GM10248 (cell line): ENCODE measurements around the gene ZFAND3.
"Not testable (repeated sequence)": the region's sequence is repeated elsewhere in the genome, so short reads cannot be mapped to it uniquely, and the experiment has no call there.

Experiments
- CTCF ChIA-PET: fragments of 300-600 bp; sonication (Branson Sonifier 250); formaldehyde crosslinking; extraction: SDS; loops from one replicate; lab custom pipeline; 2021; ENCODE audit warnings: antibody characterized with exemption; lab: Yijun Ruan, JAX
- POLR2A ChIA-PET: fragments of 350-650 bp; sonication (Branson Sonifier 250); formaldehyde crosslinking; extraction: SDS; loops from one replicate; lab custom pipeline; 2020; ENCODE audit warnings: antibody characterized with exemption; lab: Yijun Ruan, JAX
- DNase-seq: peaks from one replicate; pipeline ENCODE4 v3.0.0; 2012; ENCODE audit errors: extremely low spot score
- TF ChIP-seq, protein P1 (sequence below): IDR thresholded peaks from 2 replicates; pipeline ENCODE4 v1.5.1; 2012; ENCODE audit warnings: mild to moderate bottlenecking, low read depth; ENCODE audit errors: extremely low read depth, missing control alignments, control extremely low read depth

ZFAND3 gene

DNA sequence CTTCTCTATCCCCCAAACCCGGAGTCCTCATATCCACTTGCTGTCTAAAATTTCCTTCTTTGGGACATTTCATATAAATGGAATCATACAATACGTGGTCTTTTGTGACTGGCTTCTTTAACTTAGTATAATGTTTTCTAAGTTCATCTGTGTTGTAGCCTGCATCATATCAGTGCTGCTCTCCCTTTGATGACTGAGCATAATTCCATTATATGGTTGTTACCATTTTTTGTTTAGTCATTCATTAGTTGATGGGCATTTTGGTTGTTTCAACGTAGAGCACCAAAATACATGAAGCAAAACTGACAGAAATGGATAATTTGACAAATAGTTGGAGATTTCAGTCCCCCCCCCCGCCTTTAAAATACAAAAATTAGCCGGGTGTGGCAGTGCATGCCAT, 71.5 kb downstream of the ZFAND3 start:
- POLR2A ChIA-PET, result no interaction called here
- CTCF ChIA-PET, result interaction anchor here (0.7 kb wide), 1 partner anchor 9 kb away, joined by 3 read pairs; no protein-coding TSS in a partner anchor
- TF ChIP-seq, protein P1, sequence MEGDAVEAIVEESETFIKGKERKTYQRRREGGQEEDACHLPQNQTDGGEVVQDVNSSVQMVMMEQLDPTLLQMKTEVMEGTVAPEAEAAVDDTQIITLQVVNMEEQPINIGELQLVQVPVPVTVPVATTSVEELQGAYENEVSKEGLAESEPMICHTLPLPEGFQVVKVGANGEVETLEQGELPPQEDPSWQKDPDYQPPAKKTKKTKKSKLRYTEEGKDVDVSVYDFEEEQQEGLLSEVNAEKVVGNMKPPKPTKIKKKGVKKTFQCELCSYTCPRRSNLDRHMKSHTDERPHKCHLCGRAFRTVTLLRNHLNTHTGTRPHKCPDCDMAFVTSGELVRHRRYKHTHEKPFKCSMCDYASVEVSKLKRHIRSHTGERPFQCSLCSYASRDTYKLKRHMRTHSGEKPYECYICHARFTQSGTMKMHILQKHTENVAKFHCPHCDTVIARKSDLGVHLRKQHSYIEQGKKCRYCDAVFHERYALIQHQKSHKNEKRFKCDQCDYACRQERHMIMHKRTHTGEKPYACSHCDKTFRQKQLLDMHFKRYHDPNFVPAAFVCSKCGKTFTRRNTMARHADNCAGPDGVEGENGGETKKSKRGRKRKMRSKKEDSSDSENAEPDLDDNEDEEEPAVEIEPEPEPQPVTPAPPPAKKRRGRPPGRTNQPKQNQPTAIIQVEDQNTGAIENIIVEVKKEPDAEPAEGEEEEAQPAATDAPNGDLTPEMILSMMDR, result no peak
- no peak for DNase-seq

DNA sequence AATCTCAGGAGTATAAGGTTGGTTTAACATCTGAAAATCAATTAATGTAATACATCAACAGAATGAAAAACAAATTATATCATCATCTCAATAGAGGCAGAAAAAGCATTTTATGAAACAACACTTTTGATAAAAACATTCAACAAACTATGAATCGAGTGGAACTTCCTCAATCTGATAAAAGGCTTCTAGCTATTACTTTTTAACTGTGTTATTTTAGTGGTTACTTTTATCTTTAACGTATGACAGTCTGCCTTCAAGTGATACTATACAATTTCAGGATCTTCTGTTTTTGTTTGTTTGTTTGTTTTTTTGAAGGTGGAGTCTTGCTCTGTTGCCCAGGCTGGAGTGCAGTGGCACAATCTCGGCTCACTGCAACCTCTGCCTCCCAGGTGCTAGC, 73.7 kb downstream of the ZFAND3 start:
- ChIA-PET CTCF (interaction anchor here (1.4 to 2.2 kb wide), 2 partner anchors 10 to 13 kb away, joined by 3 to 10 read pairs; no protein-coding TSS in a partner anchor), POLR2A (no interaction called here)
- DNase-seq, result no peak
- TF ChIP-seq, protein P1, result no peak

DNA sequence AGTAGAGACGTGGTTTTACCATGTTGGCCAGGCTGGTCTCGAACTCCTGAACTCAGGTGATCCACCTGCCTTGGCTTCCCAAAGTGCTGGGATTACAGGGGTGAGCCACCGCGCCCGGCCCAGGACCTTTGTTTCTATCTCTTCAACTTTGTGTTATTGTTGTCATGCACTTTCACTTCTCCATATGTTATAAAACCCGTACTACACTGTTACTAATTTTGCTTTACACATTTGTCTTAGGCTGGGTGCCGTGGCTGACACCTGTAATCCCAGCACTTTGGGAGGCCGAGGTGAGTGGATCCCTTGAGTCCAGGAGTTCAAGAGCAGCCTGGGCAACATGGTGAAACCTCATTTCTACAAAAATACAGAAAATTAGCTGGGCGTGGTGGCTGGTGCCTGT, 74.2 kb downstream of the ZFAND3 start:
- CTCF ChIA-PET, result interaction anchor here (1.2 to 2.2 kb wide), 2 partner anchors 10 to 37 kb away, joined by 3 to 10 read pairs; no protein-coding TSS in a partner anchor
- POLR2A ChIA-PET, result not testable (repeated sequence)
- peak; percentile 26 for DNase-seq

DNA sequence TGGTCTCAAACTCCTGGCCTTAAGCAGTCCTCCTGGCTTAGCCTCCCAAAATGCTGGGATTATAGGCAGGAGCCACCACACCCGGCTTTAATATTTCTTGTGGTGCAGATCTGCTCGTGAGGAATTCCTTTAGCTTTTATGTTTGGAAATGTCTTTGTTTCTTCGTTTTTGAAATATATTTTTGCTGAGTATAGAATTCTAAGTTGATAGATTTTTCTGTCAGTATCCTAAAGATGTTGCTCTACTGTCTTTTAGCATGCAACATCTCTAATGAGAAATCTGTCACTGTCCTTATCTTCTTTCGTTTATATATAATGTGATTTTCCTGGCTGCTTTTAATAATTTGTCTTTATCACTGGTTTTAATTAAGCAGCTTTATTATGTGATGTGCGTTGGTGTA, 75.1 kb downstream of the ZFAND3 start:
- TF ChIP-seq, protein P1, result no peak
- DNase-seq, result no peak
- ChIA-PET CTCF (interaction anchor here (1.2 to 2.2 kb wide), 2 partner anchors 9 to 36 kb away, joined by 3 to 10 read pairs; no protein-coding TSS in a partner anchor), POLR2A (no interaction called here)

DNA sequence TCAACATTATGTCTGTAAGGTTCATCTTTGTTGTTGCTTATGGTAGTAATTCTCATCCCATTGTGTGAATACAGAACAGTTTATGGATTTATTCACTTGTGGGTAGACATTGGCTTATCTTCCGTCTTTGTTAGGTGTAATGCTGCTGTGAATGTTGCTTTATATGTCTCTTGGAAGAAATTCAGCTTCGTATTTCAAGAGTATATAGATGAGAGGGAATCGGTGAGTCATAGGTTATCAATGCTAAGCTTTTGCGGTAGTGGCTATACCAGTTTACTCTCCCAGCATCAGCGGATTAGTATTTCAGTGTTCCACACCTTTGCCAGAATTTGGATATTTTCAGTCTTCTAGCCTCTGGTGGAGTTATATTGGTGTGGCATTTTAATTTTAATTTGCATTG, 77.8 kb downstream of the ZFAND3 start:
- no peak for DNase-seq
- TF ChIP-seq, protein P1, result no peak
- POLR2A ChIA-PET, result no interaction called here
- CTCF ChIA-PET, result no interaction called here

DNA sequence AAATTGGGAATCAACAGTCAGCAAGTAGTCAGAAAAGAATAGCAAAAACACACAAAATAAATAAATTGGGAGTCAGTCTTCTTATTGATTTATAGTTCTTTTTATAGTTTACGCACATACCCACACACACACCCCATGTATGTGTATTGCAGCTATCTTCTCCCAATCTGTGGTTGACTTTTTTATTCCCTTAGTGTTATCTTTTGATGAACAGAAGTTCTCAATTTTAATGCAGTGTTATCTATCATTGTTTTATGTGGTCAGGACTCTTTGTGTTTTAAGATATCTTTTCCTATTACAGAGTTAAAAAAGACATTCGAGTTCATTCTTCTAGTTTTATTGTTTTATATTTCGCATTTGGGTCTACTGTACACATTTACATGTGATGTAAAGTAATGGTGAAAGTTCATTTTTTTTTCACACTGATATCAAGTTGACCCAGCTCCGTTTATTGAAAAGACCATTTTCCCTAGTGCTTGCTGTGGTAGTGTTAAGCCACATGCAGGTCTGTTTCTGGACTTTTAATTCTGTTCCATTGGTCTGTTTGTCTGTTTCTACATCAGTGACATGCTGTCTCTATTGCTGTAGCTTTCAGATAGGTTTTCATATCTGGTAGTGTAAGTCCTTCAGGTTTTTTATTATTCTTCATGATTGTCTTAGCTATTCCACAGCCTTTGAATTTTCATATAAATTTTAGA, 78.4 kb downstream of the ZFAND3 start:
- no peak for DNase-seq
- CTCF ChIA-PET, result no interaction called here
- POLR2A ChIA-PET, result no interaction called here
- TF ChIP-seq, protein P1, result no peak

DNA sequence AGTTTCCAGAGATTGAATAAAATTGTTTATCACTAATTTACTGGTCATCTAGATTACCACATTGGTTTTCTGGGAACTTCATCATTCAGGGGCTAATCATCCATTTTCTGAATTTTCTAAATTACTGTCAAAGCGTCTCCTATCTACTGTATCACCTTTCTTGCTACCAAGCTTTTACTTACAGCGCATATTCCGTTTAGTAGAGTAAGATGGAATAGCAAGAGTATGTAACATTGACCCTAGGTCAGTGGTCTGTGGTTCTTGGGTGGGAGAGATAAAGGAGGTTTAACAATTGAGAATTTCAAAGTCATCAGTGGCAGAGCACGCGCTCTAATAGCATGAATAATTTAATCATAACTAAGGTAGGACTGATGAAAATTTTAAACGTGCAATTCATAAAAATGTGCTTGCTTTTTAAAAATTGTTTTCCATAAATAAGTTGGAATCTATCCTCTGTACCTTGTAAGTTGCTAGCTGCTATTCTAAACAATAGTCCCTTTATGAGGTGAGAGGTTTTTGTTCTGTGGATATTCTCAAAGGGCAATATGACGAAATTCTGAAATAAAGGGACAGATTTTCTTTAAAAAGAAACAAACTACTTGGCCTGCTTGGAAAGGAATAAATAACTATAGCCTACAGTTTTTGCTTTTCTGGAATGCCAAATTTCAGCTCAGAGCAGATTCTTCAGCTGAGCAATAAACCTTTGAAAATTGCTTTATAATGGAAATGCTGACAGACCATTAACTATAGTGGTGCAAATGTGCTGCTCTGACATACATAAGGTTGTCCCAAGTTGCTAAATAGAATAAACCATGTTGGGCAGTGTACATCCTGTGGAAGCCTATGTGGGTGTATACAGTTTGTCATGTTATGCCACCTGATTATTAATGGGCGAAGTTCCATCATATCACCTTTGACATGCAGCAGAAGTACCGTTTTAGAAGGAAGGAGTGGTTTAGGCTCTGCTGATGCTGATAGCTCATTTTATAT, 84.1 kb downstream of the ZFAND3 start:
- ChIA-PET CTCF (interaction anchor here (0.8 to 2.4 kb wide), 4 partner anchors 10 to 44 kb away, joined by 3 to 10 read pairs (median 4); no protein-coding TSS in a partner anchor), POLR2A (no interaction called here)
- TF ChIP-seq, protein P1, result no peak
- DNase-seq, result no peak
